ENCODE data around the gene METTL3. TPM values are rescaled to one million over a fixed set of nuclear protein-coding genes. Genes with fewer than 3 reads are reported as not detected.

Gene METTL3
- total RNA-seq, 1 donor from 2014 or later: 40.4 TPM

DNA sequence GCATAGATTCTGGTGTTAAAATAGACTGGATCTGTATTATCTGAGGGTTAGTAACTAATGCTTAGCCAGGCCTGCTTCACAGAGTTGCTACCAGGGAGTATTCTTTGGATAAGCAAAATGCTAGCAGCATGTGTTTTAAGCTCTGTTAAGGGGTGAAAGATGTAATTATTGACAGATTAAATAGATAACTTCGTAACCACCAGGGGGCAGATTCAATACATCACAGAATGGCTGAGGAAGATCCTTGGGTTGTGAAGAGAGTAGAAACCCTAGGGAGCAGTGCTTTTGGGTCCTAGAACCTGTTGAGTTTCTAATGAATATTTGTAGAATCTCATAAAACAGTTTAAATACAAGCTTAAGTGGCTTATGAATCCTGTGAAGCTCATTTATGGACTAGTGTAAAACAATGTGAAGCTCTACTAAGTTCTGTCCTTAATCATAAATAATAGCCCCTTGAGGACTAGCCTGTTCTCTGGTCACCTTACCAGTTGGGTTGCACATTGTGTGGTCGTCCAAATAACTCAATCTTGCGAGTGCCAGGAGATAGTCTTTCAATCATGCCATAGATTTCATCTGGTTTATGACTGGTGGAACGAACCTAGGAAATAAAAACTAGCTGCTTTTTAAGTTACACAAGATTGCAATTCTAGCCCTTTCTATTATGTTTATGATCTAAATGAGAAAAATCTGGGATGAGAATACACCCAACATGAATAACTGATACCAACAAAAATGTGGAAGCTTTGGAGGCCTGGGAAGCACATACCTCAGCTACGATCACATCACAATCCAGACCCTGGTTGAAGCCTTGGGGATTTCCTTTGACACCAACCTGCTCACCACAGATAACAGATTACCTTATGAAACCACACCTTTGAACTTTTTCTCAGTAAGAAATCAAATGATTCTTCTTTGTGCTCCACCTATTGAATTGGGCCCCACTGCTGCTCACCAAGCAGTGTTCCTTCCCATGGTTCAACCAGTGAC is 12.3 kb downstream of the METTL3 start:
- no peaks in the 10 kb centered on the region for H3K27me3 ChIP-seq (ENCODE audit: control insufficient read depth, insufficient read depth, low read length)
- no peak overlapping the region for H3K4me3 ChIP-seq (ENCODE audit: low read depth, low read length)
- DNase-seq (ENCODE audit: low read depth): no peak
- H3K36me3 ChIP-seq (ENCODE audit: control insufficient read depth, insufficient read depth, low read length): peaks cover 1% of the 10 kb centered on the region
- TF ChIP-seq, protein P1, sequence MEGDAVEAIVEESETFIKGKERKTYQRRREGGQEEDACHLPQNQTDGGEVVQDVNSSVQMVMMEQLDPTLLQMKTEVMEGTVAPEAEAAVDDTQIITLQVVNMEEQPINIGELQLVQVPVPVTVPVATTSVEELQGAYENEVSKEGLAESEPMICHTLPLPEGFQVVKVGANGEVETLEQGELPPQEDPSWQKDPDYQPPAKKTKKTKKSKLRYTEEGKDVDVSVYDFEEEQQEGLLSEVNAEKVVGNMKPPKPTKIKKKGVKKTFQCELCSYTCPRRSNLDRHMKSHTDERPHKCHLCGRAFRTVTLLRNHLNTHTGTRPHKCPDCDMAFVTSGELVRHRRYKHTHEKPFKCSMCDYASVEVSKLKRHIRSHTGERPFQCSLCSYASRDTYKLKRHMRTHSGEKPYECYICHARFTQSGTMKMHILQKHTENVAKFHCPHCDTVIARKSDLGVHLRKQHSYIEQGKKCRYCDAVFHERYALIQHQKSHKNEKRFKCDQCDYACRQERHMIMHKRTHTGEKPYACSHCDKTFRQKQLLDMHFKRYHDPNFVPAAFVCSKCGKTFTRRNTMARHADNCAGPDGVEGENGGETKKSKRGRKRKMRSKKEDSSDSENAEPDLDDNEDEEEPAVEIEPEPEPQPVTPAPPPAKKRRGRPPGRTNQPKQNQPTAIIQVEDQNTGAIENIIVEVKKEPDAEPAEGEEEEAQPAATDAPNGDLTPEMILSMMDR (IDR thresholded peaks at IDR 0.05; ENCODE audit: insufficient read depth, low read length, poor library complexity, severe bottlenecking): peak; percentile 46

DNA sequence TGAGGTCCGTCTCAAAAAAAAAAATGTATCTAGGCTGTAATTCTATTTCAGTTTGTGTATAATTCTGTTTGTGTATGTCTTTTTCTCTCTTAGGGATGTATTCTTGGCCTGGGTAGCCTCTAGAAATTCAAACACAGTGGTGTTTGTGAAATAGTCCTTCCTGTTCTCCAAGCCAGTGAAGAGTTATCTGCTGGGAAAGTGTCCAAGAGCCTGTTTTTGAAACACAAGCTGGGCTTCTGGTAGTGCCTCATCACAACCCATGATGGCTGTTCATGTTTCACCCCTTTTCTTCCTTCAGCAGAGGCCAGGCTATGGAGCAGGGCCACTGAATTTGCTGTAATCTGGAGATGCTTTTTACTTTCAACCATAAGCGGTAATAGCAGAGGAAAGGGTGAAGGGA is 14.7 kb downstream of the METTL3 start:
- Histone ChIP-seq H3K36me3 (ENCODE audit: control insufficient read depth, insufficient read depth, low read length) (peaks cover 1% of the 10 kb centered on the region), H3K27me3 (ENCODE audit: control insufficient read depth, insufficient read depth, low read length) (no peaks in the 10 kb centered on the region), H3K4me3 (ENCODE audit: low read depth, low read length) (no peak overlapping the region)
- TF ChIP-seq, protein P1 (IDR thresholded peaks at IDR 0.05; ENCODE audit: insufficient read depth, low read length, poor library complexity, severe bottlenecking): no peak
- DNase-seq (ENCODE audit: low read depth): no peak

DNA sequence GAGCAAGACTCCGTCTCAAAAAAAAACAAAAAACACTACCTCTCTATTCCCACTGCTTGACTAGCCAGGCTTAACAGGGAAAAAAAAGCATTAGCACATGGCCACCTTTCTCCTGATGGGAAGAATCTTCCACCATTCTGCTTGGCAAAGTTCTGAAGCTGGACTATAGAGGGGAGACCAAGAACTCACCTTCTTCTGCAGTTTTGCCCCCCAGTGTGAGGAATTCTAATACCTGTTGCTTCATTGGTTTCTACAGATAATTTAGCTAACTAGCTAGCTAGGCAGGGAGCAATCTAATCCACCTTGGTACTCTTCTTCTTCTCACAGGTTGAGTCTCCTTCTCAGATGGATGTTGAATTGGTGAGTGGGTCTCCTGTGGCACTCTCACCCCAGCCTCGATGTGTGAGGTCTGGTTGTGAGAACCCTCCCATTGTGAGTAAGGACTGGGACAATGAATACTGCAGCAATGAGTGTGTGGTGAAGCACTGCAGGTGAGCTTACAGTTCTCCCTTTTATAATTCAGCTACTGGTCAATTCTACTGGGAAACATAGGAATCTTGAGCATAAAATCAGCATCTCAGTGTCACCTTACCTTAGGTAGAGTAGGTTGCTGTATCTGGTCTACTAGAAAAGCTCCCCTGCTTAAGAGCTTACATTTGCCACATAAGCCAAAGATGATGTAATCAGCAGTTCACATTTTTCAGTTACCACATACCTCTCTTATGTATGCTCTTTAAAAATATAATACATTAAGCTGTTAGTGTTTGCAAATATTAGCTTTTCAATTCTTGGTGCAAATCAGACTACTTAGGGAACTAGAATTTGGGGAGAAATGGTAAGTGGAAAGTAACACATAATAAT is 16.0 kb downstream of the METTL3 start:
- Histone ChIP-seq H3K27me3 (ENCODE audit: control insufficient read depth, insufficient read depth, low read length) (no peaks in the 10 kb centered on the region), H3K4me3 (ENCODE audit: low read depth, low read length) (no peak overlapping the region), H3K36me3 (ENCODE audit: control insufficient read depth, insufficient read depth, low read length) (no peaks in the 10 kb centered on the region)
- TF ChIP-seq, protein P1 (IDR thresholded peaks at IDR 0.05; ENCODE audit: insufficient read depth, low read length, poor library complexity, severe bottlenecking): no peak
- no peak for DNase-seq (ENCODE audit: low read depth)

DNA sequence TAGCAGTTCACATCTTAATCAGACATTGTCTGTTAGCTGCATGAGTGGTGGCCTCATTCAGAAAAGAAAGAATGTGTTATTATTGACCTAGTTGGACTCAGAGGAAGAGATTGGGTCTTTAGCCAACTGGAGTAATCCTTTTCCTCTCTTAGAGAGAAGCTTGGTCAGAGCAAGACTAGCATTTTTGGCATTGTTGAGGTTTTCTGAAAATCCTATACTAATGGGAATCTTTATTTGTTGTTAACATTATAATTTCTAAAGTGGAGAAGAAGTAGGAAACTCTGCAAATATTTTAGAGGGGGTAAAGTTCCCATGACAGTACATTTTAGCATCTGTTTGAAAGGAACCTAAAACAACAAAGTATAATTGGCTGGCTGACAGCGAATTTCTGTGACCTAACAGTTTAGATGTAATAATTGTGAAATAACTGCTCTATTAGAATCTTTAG is 24.5 kb downstream of the METTL3 start:
- TF ChIP-seq, protein P1 (IDR thresholded peaks at IDR 0.05; ENCODE audit: insufficient read depth, low read length, poor library complexity, severe bottlenecking): no peak
- Histone ChIP-seq H3K36me3 (ENCODE audit: control insufficient read depth, insufficient read depth, low read length) (no peaks in the 10 kb centered on the region), H3K4me3 (ENCODE audit: low read depth, low read length) (no peak overlapping the region), H3K27me3 (ENCODE audit: control insufficient read depth, insufficient read depth, low read length) (no peaks in the 10 kb centered on the region)
- DNase-seq (ENCODE audit: low read depth): no peak

DNA sequence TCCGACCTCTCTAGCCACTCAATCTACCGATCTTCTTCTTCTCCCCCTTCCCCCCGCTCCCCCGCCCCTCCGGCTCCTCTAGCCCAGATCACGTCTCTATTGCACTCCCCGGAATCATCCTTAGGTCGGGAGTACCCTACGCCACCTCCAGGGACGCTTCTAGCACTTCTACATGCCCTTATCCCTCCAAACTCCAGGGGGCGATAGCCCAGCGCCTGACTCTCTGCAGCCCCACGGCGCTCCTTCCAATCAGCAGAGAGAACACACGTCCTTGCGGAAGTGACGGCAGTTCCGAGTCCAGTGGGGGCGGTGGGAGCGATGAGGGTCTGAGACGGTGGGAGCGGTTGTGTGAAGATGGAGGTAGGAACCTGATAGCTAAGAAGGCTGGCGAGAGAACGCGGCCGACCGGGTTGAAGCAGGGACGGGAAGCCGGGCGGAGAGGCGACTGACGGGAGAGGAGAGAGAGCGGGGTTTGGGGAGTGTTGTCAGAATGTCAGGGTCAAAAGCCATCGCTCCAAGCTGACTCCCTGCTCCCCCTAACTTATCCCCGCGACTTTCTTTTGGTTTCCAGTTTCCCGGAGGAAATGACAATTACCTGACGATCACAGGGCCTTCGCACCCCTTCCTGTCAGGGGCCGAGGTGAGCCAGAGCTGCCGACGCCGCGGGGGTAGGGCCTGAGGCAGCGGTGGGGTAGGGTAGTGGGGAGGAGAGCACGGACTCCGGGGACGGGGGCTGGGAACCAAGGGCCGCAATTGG is 34.0 kb downstream of the METTL3 start, which contains the start of the genes RAB2B and TOX4:
RAB2B (minus strand) TSS at position 35 of the 757 bp plus-strand sequence. CDS start 87 bp downstream, outside the sequence.
TOX4 (plus strand) TSS at position 271 of the 757 bp plus-strand sequence; CDS start at position 355, 84 bp downstream.
- peak; percentile 89 for DNase-seq (ENCODE audit: low read depth)
- Histone ChIP-seq H3K4me3 (ENCODE audit: low read depth, low read length) (peak within 1 kb of the TSS; percentile 100), H3K27me3 (ENCODE audit: control insufficient read depth, insufficient read depth, low read length) (no peaks in the 10 kb centered on the region), H3K36me3 (ENCODE audit: control insufficient read depth, insufficient read depth, low read length) (no peaks in the 10 kb centered on the region)
- TF ChIP-seq, protein P1 (IDR thresholded peaks at IDR 0.05; ENCODE audit: insufficient read depth, low read length, poor library complexity, severe bottlenecking): peak; percentile 98
